HK-2 (cell line): ENCODE data around the gene FHIT.

ENCODE experiments used
- DNase-seq: peaks from one replicate; pipeline ENCODE4 v3.0.0-alpha.2; 2018; ENCODE audit not compliant: unreplicated experiment

FHIT gene

DNA sequence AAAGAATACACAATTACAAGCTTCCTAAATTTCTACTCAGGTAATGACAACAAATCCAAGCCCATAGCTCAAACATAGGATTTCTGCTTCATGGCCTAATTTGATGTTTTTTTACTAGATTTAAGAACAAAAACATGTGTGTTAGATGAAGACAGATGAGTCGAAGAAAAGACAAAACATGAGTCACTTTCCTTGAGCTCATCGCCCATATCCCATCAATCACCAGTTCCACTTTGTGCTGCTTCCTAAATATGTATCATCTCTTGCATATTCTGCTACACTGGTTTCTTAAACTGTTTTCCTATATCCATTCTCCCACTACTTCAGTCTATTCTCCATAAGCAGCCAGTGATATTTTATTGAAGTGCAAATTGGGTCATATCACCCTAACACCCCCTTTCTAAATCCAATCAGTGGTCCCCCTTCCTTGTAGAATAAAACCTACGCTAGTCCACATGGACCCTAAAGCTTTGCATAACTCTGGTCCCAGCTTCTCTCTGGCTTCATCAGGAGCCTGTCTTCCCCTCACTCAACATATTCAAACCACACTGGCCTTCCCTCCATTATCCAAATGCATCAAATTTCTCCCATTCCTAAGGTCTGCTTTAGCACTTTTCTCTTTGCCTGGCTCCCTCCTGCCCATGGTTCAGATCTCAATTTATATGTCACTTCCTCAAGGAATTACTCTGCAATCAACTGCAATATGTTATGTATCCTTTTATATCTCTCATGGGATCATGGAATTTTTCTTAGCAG is 1033.9 kb downstream of the FHIT start:
- DNase-seq: no peak

DNA sequence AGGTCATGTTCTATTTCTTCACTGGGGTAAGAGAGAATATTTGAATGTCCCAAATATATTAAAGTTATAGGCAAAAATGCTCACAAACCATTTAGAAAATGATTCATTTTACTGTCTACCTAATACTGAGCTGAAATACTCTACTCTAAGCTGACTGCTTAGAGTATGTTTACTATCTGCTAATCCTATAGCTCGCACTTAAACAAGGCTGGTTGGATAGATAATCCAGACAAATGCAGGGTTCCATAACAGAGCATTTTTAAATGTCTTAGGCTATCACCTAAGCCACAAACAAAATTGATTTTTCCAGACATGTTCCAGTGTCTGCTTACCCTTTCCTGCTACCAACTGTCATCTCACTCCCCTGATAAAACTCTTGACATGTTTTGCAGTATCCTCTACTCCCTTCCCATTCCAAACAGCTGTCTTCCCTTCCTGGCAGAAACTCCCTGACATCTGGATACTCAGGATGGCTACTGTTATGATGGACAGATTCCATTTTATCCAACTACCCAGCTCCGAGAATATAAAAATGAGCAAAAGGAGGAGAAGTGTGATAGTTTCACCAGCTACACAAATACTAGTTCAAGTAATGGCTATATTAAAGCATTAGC is 1034.7 kb downstream of the FHIT start:
- DNase-seq: no peak

GRCh38 chr3:60215946-60216345 is 1035.3 kb downstream of the FHIT start:
- DNase-seq: no peak

DNA sequence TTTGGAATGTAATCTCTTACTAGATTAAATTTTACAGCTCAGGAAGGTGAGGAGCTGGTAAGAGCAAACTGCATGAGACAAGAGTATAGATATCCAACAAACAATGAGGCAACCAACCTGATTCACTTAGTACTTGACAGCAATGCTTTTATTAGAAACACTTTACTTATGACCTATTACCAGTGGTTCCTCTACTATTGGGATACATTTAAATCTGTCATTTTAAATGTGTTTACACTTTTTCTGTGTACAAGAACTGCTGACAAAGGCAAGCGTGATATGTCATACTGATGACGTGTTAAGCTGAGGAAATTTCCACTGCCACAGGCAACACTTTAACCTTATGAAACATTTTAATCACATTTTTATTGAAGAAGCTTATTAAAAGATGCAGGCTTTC is 1043.3 kb downstream of the FHIT start:
- no peak for DNase-seq

- no peak for DNase-seq
Observed at GRCh38 chr3:60206206-60206605, 1045.0 kb downstream of the FHIT start.

DNA sequence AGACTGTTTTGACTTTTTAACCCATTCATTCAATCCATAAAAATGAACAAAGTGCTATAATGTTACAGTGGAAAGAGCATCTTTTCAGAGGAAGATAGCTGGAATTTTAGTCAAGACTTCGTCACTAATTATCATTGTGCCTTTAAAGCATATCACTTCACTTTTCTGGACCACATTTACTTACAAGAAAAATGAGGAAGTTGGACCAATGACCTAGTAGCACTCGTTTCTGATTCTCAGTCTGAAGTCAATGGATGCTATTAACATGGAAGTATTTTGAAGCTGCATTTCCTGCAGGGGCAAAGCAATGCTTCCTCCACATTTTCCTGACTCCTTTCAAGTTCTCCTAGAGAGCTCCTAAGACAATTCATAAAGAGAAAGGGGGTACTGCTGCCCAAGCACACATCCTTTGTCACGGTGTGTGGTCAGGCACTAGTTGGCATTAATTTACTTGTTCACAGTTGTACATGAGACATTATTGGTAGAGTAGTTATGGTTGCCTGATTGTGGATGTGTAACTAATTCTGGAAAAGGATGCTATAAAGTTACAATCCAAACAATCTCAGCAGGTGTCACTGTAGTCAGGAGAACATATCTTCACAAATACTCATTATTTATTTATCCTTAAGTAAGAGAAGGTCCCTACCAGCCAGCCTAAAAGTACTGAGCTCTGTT is 1049.1 kb downstream of the FHIT start:
- no peak for DNase-seq

GRCh38 chr3:60199306-60199705 is 1051.9 kb downstream of the FHIT start:
- no peak for DNase-seq

DNA sequence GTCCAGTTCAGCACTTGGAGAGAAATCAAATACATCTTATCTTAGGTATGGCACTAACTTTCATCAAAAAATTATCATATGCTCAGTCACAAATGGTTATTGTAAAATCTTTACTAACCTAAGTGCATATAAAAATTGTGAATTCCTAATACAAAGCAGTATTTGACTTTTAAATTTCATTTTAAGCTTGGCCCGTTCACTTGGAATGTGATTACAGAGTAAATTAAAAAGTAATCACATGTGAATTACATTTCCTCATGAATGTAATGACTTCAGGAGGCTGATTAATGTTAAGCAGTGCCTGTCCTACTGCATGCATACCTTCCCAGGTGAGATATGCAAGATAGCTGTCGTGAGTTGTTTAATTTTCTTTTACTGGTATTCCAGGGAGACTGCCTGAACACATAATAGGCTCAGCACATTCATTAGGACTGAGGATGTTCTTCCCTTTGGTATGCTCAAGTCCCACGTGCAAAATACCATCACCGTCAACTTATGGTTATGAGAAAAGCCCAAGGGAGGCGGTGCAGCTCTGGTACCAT is 1053.0 kb downstream of the FHIT start:
- no peak for DNase-seq

DNA sequence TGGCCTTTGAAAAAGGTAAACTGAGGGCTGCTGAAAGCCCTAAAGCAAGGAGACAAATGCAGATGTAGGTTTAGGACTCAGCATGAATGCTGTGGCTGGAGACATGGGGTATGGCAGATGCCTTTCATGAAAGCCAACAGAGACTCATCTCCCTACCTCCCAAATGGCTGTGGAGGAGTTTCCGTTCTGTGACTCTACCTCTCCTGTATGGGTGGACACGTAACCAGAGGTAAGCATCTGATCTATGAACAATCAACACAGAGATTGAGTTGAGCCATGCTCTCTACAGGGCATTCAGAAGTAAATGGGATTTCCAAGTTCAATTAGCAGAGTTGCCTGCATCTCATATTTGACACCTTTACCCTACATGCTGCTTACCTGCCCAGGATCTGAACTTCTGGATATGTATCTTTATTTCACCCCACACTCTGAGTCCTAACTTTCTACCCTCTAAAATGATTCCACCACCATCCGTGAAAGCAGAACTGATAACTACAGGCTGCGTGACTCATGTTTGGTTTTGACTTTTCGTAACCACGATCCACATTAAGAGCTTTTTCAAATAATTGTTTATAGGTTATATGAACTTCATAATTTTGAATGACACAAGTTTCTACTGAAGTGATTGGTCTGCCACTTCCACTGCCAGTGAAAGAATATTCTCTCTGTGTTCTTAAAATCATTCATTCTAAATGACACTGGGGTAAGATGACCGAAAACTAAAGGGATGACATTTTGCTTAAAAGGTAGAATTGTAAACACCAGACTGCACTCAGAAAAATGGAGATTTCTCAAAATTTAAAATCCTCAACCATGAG is 1058.7 kb downstream of the FHIT start:
- no peak for DNase-seq

DNA sequence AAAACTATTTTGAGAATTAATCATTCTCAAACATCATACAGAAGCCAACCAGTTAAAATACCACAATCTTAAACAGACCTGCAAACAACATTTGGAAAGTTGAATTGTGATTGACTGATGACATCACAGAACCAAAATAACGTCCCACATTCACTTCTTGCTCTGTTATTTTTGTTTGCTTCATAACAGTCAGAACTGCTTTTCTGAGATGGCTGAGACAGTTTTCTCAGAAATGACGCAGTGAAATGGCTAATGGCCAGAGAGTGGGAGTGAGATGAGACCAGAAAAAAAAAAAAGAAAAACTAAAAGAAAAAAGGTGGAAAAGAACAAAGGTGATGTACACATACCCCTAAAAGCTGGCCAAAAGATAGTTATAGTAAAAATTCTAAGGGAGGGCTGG is 1061.2 kb downstream of the FHIT start:
- no peak for DNase-seq

GRCh38 chr3:60189304-60189703 is 1061.9 kb downstream of the FHIT start:
- DNase-seq: no peak

GRCh38 chr3:60188803-60189202 is 1062.4 kb downstream of the FHIT start:
- no peak for DNase-seq

- no peak for DNase-seq
Observed at GRCh38 chr3:60187343-60187742, 1063.9 kb downstream of the FHIT start.

- DNase-seq: no peak
Observed at GRCh38 chr3:60186359-60186758, 1064.9 kb downstream of the FHIT start.

- DNase-seq: no peak
Observed at GRCh38 chr3:60185161-60185560, 1066.1 kb downstream of the FHIT start.

- no peak for DNase-seq
Observed at GRCh38 chr3:60182697-60183096, 1068.6 kb downstream of the FHIT start.

DNA sequence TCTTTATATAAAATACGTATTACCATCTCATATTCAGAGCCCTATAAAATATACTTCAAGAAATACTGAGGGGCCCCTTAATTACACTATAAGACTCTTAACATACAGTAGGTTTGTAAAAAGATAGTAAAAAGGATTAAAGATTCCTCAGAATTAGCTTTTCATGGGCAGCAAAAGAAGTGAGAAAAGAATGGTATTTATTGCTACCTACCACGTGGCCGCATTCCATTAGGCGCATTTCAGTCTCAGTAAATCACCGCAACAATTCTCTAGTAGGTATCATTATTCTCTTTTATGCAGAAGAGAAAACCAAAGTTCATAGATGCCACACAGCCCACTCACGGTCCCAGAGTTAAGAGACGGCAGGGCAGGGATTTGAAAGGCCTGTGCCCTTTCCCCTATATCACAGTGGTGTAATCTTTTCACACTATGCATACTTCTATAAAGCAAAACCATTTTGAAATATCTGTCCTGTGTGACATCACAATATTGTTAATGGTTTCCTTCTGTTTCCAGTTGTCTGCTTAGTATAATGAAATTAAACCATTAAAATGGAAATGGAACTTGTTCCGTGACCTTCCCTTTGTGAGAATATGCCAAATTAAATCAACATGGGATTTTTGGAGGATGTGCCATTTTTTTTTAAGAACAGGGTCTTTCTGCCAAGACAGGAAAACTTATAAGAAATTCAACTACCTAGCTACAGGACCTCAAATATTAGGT is 1072.2 kb downstream of the FHIT start:
- no peak for DNase-seq

DNA sequence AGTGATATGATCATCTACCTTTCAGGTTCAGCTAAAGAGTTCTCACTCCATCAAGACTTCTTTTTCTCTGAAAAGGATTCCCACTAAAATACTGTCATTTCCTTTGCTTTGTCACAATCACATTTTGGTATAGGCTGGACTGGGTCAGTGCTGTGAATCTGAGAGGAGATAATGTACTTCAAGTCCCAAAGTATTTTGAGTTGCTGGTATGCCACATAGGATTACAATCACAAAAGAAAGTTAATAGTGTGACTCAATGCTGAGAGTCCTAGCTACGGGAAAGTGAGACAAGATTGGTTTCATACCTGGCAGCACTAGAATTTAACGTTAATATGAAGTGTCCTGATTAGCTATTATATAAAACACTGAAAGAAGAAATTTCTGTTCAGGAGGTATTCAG is 1073.5 kb downstream of the FHIT start:
- DNase-seq: no peak

GRCh38 chr3:60176614-60177013 is 1074.6 kb downstream of the FHIT start:
- DNase-seq: no peak

GRCh38 chr3:60175680-60176079 is 1075.6 kb downstream of the FHIT start:
- no peak for DNase-seq

- DNase-seq: no peak
Observed at GRCh38 chr3:60169755-60170154, 1081.5 kb downstream of the FHIT start.
